GM06990 (cell line): ENCODE data around the gene CYB561.

Experiments used
- DNase-seq: peaks from one replicate; pipeline ENCODE4 v3.0.0-alpha.2; 2011; ENCODE audit not compliant: insufficient read length; ENCODE audit errors: extremely low read depth
- H3K27me3 ChIP-seq: replicated peaks from 2 replicates; pipeline ENCODE4 v1.6.0; 2011; ENCODE audit warnings: low read length; ENCODE audit not compliant: control insufficient read depth, insufficient read depth
- H3K36me3 ChIP-seq: 2 replicates; pipeline ENCODE4 v1.5.1; 2011; ENCODE audit warnings: low read length; ENCODE audit not compliant: control insufficient read depth, insufficient read depth
- H3K4me3 ChIP-seq: replicated peaks from 2 replicates; pipeline ENCODE4 v1.5.1; 2011; ENCODE audit warnings: low read depth, mild to moderate bottlenecking, control low read depth, low read length
- CTCF ChIP-seq: IDR thresholded peaks from 2 replicates; pipeline ENCODE4 v1.5.1; 2011; ENCODE audit warnings: low read length, control low read depth, mild to moderate bottlenecking, inconsistent platforms; ENCODE audit not compliant: insufficient read depth, poor library complexity, severe bottlenecking

The CYB561 gene

GRCh38 chr17:63482509-63482908, 36.4 kb upstream of the CYB561 start:
- DNase-seq = no peak
- no peaks in the 10 kb centered on the region for H3K36me3 ChIP-seq
- H3K27me3 ChIP-seq = peaks cover 1% of the 10 kb centered on the region
- TF ChIP-seq CTCF = no peak
- H3K4me3 ChIP-seq = no peak overlapping the region

GRCh38 chr17:63481488-63481870, 35.4 kb upstream of the CYB561 start:
- no peak overlapping the region for H3K4me3 ChIP-seq
- H3K27me3 ChIP-seq = peaks cover 1% of the 10 kb centered on the region
- DNase-seq = no peak
- no peaks in the 10 kb centered on the region for H3K36me3 ChIP-seq
- TF ChIP-seq CTCF = no peak

- TF ChIP-seq CTCF = no peak
- H3K27me3 ChIP-seq = peaks cover 3% of the 10 kb centered on the region
- H3K36me3 ChIP-seq = no peaks in the 10 kb centered on the region
- DNase-seq = no peak
- no peak overlapping the region for H3K4me3 ChIP-seq
Measured at GRCh38 chr17:63480826-63481487, 34.9 kb upstream of the CYB561 start.

GRCh38 chr17:63480192-63480784, 34.2 kb upstream of the CYB561 start:
- H3K36me3 ChIP-seq = no peaks in the 10 kb centered on the region
- no peak for TF ChIP-seq CTCF
- no peak overlapping the region for H3K4me3 ChIP-seq
- no peak for DNase-seq
- peaks cover 3% of the 10 kb centered on the region for H3K27me3 ChIP-seq

- H3K4me3 ChIP-seq = no peak overlapping the region
- H3K27me3 ChIP-seq = peaks cover 3% of the 10 kb centered on the region
- H3K36me3 ChIP-seq = no peaks in the 10 kb centered on the region
- TF ChIP-seq CTCF = no peak
- DNase-seq = no peak
Measured at GRCh38 chr17:63479495-63480184, 33.5 kb upstream of the CYB561 start.
